ENCODE measurements around the gene SDK1. TPM values are rescaled to one million over a fixed set of nuclear protein-coding genes. Genes with fewer than 3 reads are reported as not detected.

Gene SDK1
- total and polyA plus RNA-seq, 2 experiments from 2014 or later = 2.1 to 10.0 TPM

GRCh38 chr7:3668743-3669142 is 367.7 kb downstream of the SDK1 start:
- no peaks in the 10 kb centered on the region for H3K79me2 ChIP-seq (replicated peaks; ENCODE audit: insufficient read depth)
- DNase-seq (ENCODE audit: low spot score) (no peak), ATAC-seq (no peak)
- peaks cover 2% of the 10 kb centered on the region for H3K27me3 Mint-ChIP-seq (ENCODE audit: insufficient read depth, low read depth, poor library complexity)
- H3K9me3 Mint-ChIP-seq = no peaks in the 10 kb centered on the region
- no peaks in the 10 kb centered on the region for H3F3A ChIP-seq (replicated peaks; ENCODE audit: low read depth)
- no peaks in the 10 kb centered on the region for H3K36me3 Mint-ChIP-seq (ENCODE audit: low read depth)
- peaks cover 8% of the 10 kb centered on the region; the same call in 1 of the 2 replicates for H3K9me2 ChIP-seq (ENCODE audit: insufficient read depth)
- no peak overlapping the region for H3K27ac ChIP-seq (ENCODE audit: low read depth)
- no peak overlapping the region for H3K4me3 Mint-ChIP-seq
- no peaks in the 10 kb centered on the region for H3K36me3 ChIP-seq (ENCODE audit: insufficient read depth)
- H4K20me1 ChIP-seq (replicated peaks; ENCODE audit: insufficient read depth) = no peaks in the 10 kb centered on the region
- no peak overlapping the region for H2AFZ ChIP-seq
- H3K27ac Mint-ChIP-seq = no peak overlapping the region
- peaks cover 4% of the 10 kb centered on the region; the same call in 1 of the 2 replicates for H3K4me1 ChIP-seq (ENCODE audit: insufficient read depth)
- H3K4me3 ChIP-seq = no peak overlapping the region
- no peak overlapping the region for H3K4me2 ChIP-seq
- H3K27me3 ChIP-seq (ENCODE audit: insufficient read depth) = no peaks in the 10 kb centered on the region
- H3K4me1 Mint-ChIP-seq = peaks cover 5% of the 10 kb centered on the region; the same call in 2 of the 3 replicates
- TF ChIP-seq ZNF331 (CRISPR knock-in tag; IDR thresholded peaks at IDR 0.05; ENCODE audit: low read depth) = no peak
- no peak for TF ChIP-seq EZH2phosphoT487 (IDR thresholded peaks at IDR 0.05; ENCODE audit: unreplicated experiment)
- no peak for TF ChIP-seq CREB1 (CRISPR knock-in tag; IDR thresholded peaks at IDR 0.05; ENCODE audit: low read depth)
- TF ChIP-seq ETS1 (IDR thresholded peaks at IDR 0.05) = no peak
- TF ChIP-seq NANOG (IDR thresholded peaks at IDR 0.05; ENCODE audit: borderline replicate concordance) = no peak
- TF ChIP-seq ZNF462 (CRISPR knock-in tag; IDR thresholded peaks at IDR 0.05) = no peak
- no peak for TF ChIP-seq STAT1 (IDR thresholded peaks at IDR 0.05; ENCODE audit: unreplicated experiment)

Data from GM23338 (cell line).